Stimulated activated CD4-positive, alpha-beta T cell treated with anti-CD3 and anti-CD28 coated beads, TNF-alpha, amount 100 ng/mL, for 1 hour (primary cell): ENCODE measurements around the gene ABL1.
"Not testable (repeated sequence)": the region's sequence is repeated elsewhere in the genome, so short reads cannot be mapped to it uniquely, and the experiment has no call there.

ENCODE experiments used
- DNase-seq, 3 donors: peaks; one replicate each; pipeline ENCODE4 v3.0.0-alpha.2; 2020; ENCODE audit warnings: low read depth in 3 of 3, low spot score in 1 of 3

The ABL1 gene

GRCh38 chr9:130901498-130902203 is 66.6 kb downstream of the ABL1 start:
- no peak for DNase-seq

- no peak for DNase-seq
Observed at GRCh38 chr9:130902204-130903185, 67.4 kb downstream of the ABL1 start.

- DNase-seq: no peak
Observed at GRCh38 chr9:130903194-130904069, 68.4 kb downstream of the ABL1 start.

GRCh38 chr9:130904070-130905044 is 69.3 kb downstream of the ABL1 start:
- no peak for DNase-seq

GRCh38 chr9:130905125-130905901 is 70.3 kb downstream of the ABL1 start:
- no peak for DNase-seq

- DNase-seq: no peak
Observed at GRCh38 chr9:130905902-130906734, 71.1 kb downstream of the ABL1 start.

GRCh38 chr9:130906735-130907416 is 71.8 kb downstream of the ABL1 start:
- no peak for DNase-seq

GRCh38 chr9:130908146-130908877 is 73.3 kb downstream of the ABL1 start:
- no peak for DNase-seq

- DNase-seq: no peak
Observed at GRCh38 chr9:130908878-130909355, 73.9 kb downstream of the ABL1 start.

GRCh38 chr9:130910041-130910440 is 75.0 kb downstream of the ABL1 start:
- not testable (repeated sequence) for DNase-seq

- not testable (repeated sequence) for DNase-seq
Observed at GRCh38 chr9:130910670-130911069, 75.6 kb downstream of the ABL1 start.

GRCh38 chr9:130911254-130912049 is 76.4 kb downstream of the ABL1 start:
- DNase-seq: no peak

- DNase-seq: no peak
Observed at GRCh38 chr9:130912932-130913598, 78.0 kb downstream of the ABL1 start.

GRCh38 chr9:130913599-130914416 is 78.8 kb downstream of the ABL1 start:
- no peak for DNase-seq
